HepG2 (cell line): ENCODE results near the gene CDC42SE1. TPM values are rescaled to one million over a fixed set of nuclear protein-coding genes. Genes with fewer than 3 reads are reported as not detected.

ENCODE experiments used
- ATAC-seq: fragments of 200-7000 bp; cut with Tn5 transposase; 3 replicates; pipeline ENCODE4 v1.9.1; 2020; ENCODE audit warnings: mild to moderate bottlenecking, moderate library complexity
- BruUV-seq: library from RNA; stranded (reverse); fragments of 400-500 nt; replicated peaks from 2 replicates; lab custom pipeline; 2021; lab: Mats Ljungman, UMichigan
- CTCF ChIA-PET: fragments of 300-600 bp; formaldehyde crosslinking; extraction: SDS; loops from one replicate; lab custom pipeline; 2021; ENCODE audit warnings: low total read pairs, inconsistent platforms, low intra/inter-chr PET ratio; lab: Yijun Ruan, JAX
- POLR2A ChIA-PET: fragments of 350-600 bp; sonication (Branson Sonifier 250); formaldehyde crosslinking; loops from one replicate; lab custom pipeline; 2020; ENCODE audit warnings: antibody characterized with exemption, inconsistent platforms; lab: Yijun Ruan, JAX
- DNase-seq: peaks from one replicate; pipeline ENCODE4 v3.0.0-alpha.2; 2015; ENCODE audit warnings: low spot score
- FAIRE-seq: peaks from 3 replicates; lab custom pipeline; 2011; peaks lifted over from hg19 to GRCh38; lab: Jason Lieb, UNC
- H2AFZ ChIP-seq: one replicate; pipeline ENCODE4 v1.6.1; 2011; ENCODE audit warnings: low read length, inconsistent platforms
- H3K27ac ChIP-seq: fragments of 300-600 bp; 3 replicates; pipeline ENCODE4 v1.8.0; 2011; ENCODE audit warnings: mixed run types, mild to moderate bottlenecking, mixed read lengths, low read length, inconsistent platforms; ENCODE audit not compliant: insufficient read depth; ENCODE audit errors: extremely low read length
- H3K27me3 ChIP-seq, 2 experiments: fragments of 200-600 bp in 1 of 2; 2 replicates in 1 of 2; 3 replicates in 1 of 2; pipeline versions ENCODE4 v1.6.0 to v1.8.0; 2011; ENCODE audit warnings: low read length in 2 of 2, mild to moderate bottlenecking in 2 of 2, moderate library complexity in 2 of 2, inconsistent platforms in 1 of 2; ENCODE audit not compliant: insufficient read depth in 2 of 2, control insufficient read depth in 1 of 2
- H3K36me3 ChIP-seq, 2 experiments: fragments of 200-600 bp in 1 of 2; replicated peaks in 1 of 2; 2 replicates in 1 of 2; 3 replicates in 1 of 2; pipeline versions ENCODE4 v1.5.1 to v1.8.0; 2011; ENCODE audit warnings: low read length in 2 of 2, inconsistent platforms in 1 of 2; ENCODE audit not compliant: insufficient read depth in 2 of 2, control insufficient read depth in 1 of 2
- H3K4me1 ChIP-seq: 2 replicates; pipeline ENCODE4 v1.5.1; 2012; ENCODE audit warnings: low read length, inconsistent platforms; ENCODE audit not compliant: insufficient read depth
- H3K4me2 ChIP-seq: 2 replicates; pipeline ENCODE4 v1.6.0; 2011; ENCODE audit warnings: low read depth, low read length, inconsistent platforms
- H3K4me3 ChIP-seq, 3 experiments: fragments of 200-600 bp in 1 of 3; sonication (generic), shearing (Covaris generic) in 1 of 3; replicated peaks in 1 of 3; 2 replicates each; pipeline ENCODE4 v1.5.1; 2011 to 2016; ENCODE audit warnings: low read length in 3 of 3, inconsistent platforms in 2 of 3, low read depth in 2 of 3, mild to moderate bottlenecking in 2 of 3, control low read depth in 1 of 3, mixed read lengths in 1 of 3; ENCODE audit not compliant: insufficient read depth in 1 of 3
- H3K79me2 ChIP-seq: one replicate; pipeline ENCODE4 v1.6.1; 2011; ENCODE audit warnings: low read length, inconsistent platforms; ENCODE audit not compliant: insufficient read depth
- H3K9ac ChIP-seq: 2 replicates; pipeline ENCODE4 v1.6.0; 2011; ENCODE audit warnings: mild to moderate bottlenecking, low read depth, low read length, inconsistent platforms; ENCODE audit not compliant: insufficient read depth
- H3K9me3 ChIP-seq: 2 replicates; pipeline ENCODE4 v1.5.1; 2012; ENCODE audit warnings: mild to moderate bottlenecking, low read length
- H4K20me1 ChIP-seq: 2 replicates; pipeline ENCODE4 v1.6.0; 2011; ENCODE audit warnings: inconsistent platforms, mild to moderate bottlenecking, low read length, moderate library complexity; ENCODE audit not compliant: insufficient read depth
- ARHGAP35 ChIP-seq: sonication (generic); formaldehyde crosslinking; IDR thresholded peaks from 2 replicates; pipeline ENCODE4 v1.9.0; 2022; ENCODE audit warnings: mild to moderate bottlenecking, inconsistent platforms, moderate library complexity, missing genetic modification reagents, borderline replicate concordance
- CEBPB ChIP-seq: IDR thresholded peaks from 2 replicates; pipeline ENCODE4 v1.6.1; 2011; ENCODE audit warnings: low read depth, low read length, improper control_type of control experiment, borderline replicate concordance
- CEBPG ChIP-seq: IDR thresholded peaks from 2 replicates; pipeline ENCODE4 v1.6.1; 2016
- NFRKB ChIP-seq: fragments of 450-650 bp; IDR thresholded peaks from 2 replicates; pipeline ENCODE4 v1.6.1; 2017
- ZNF225 ChIP-seq: sonication (generic); formaldehyde crosslinking; IDR thresholded peaks from 2 replicates; pipeline ENCODE4 v1.4.0; 2020; ENCODE audit warnings: mild to moderate bottlenecking, missing genetic modification reagents
- ZNF382 ChIP-seq: sonication (generic); formaldehyde crosslinking; IDR thresholded peaks from 2 replicates; pipeline ENCODE4 v1.5.0; 2020; ENCODE audit warnings: missing genetic modification reagents, mild to moderate bottlenecking, borderline replicate concordance
- WGBS: methylation state at CpG from one replicate; pipeline ENCODE4 v1.1.6; 2017; ENCODE audit warnings: low lambda C conversion rate; 5-methylcytosine and 5-hydroxymethylcytosine counted together
- in situ Hi-C: cut with HindIII; loops from 2 replicates; pipeline ENCODE4 v1.10.0; 2017; ENCODE audit warnings: low pct_unique_long_range_greater_than_20kb; ENCODE audit not compliant: extremely low pct_ligation_motif_present
- intact Hi-C: fragments of 100-400 bp; cut with micrococcal nuclease; formaldehyde crosslinking; loops from one replicate; pipeline ENCODE4 v1.10.0; 2022; ENCODE audit not compliant: unreplicated experiment
- polyA plus RNA-seq, 8 experiments: library from polyadenylated mRNA; depleted of rRNA in 3 of 8; stranded (reverse) in 7 of 8; unstranded in 1 of 8; fragments of >200 nt; fragmentation: Illumina TruSeq in 4 of 8; extraction: Trizol in 4 of 8; gene quantifications; 2 replicates each; pipeline versions ENCODE4 v1.2.1 to v1.2.3, GENCODE V29; 2011 to 2016; ENCODE audit warnings: low read depth in 4 of 8, missing spikeins in 1 of 8, mixed read lengths in 1 of 8; ENCODE audit not compliant: insufficient read depth in 1 of 8
- total RNA-seq, 5 experiments: library from RNA; depleted of rRNA; stranded (reverse); fragments of >200 nt; fragmentation: Illumina TruSeq; extraction: Trizol; gene quantifications; 2 replicates each; pipeline ENCODE4 v1.2.3, GENCODE V29; 2016; ENCODE audit warnings: low read depth in 1 of 5
- TF ChIP-seq, protein P1 (sequence below), 2 experiments: fragments of 450-650 bp in 1 of 2; sonication (generic) in 1 of 2; formaldehyde crosslinking; IDR thresholded peaks; 2 replicates each; pipeline versions ENCODE4 v1.5.0 to v1.8.0; 2020 to 2022; ENCODE audit warnings: mild to moderate bottlenecking in 1 of 2, missing genetic modification reagents in 1 of 2
- TF ChIP-seq, protein P2 (sequence below): sonication (generic); formaldehyde crosslinking; IDR thresholded peaks from 2 replicates; pipeline ENCODE4 v1.4.0; 2020; ENCODE audit warnings: mild to moderate bottlenecking, missing genetic modification reagents
- TF ChIP-seq, protein P3 (sequence below): sonication (generic); formaldehyde crosslinking; IDR thresholded peaks from 2 replicates; pipeline ENCODE4 v1.8.0; 2022; ENCODE audit warnings: low read depth, missing genetic modification reagents

The CDC42SE1 gene
- total and polyA plus RNA-seq, 2 of the 13 experiments (the other 11 are each of a cell fraction or from before 2014, with no cell fraction given), result 17.6 to 17.9 TPM

DNA sequence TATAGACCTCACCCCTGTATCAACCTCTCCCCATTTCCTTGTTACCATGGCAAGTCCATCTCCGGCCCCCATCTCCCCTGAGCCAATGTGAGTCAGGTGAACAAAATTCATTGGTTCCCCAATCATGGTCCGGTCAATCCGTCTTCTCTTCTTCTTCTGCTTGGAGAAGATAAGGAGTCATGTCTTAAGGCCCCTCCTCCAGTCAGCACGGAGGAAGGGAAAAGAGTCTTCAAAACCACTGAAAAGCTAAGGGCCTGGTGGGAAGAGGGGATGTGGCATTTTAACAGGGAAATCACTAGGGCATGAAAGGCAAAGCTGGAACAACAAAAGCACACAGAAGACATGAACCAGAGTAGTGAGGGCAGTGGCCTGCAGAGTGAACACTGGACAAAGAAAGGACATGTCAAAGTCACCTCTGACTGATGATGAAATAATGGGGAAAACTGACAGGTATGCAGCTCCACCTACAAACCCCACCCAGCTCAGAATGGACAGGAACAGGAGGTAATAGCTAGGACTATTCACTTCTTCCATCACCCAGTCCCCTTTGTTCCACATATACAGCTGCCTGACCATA, 4.4 kb downstream of the CDC42SE1 start:
- BruUV-seq, result no TSS peak
- no peak overlapping the region for H3K4me2 ChIP-seq
- peaks cover 58% of the 10 kb centered on the region for H3K4me1 ChIP-seq
- H4K20me1 ChIP-seq, result no peaks in the 10 kb centered on the region
- 95% methylated on average over 4 of the region's 4 CpGs for WGBS
- CTCF ChIA-PET, result no interaction called here
- no peak overlapping the region for H3K9ac ChIP-seq
- FAIRE-seq (no peak), DNase-seq (no peak), ATAC-seq (no peak)
- peaks cover 19% of the 10 kb centered on the region for H3K79me2 ChIP-seq
- H3K9me3 ChIP-seq, result no peaks in the 10 kb centered on the region
- peaks cover 13 to 34% of the 10 kb centered on the region in 2 experiments for H3K36me3 ChIP-seq
- in situ Hi-C loops, result no loop called here
- H2AFZ ChIP-seq, result no peak overlapping the region
- intact Hi-C loops, result no loop called here
- no peaks in the 10 kb centered on the region for H3K27me3 ChIP-seq
- no peak overlapping the region for H3K4me3 ChIP-seq
- H3K27ac ChIP-seq, result no peak overlapping the region
- TF ChIP-seq, protein P1, sequence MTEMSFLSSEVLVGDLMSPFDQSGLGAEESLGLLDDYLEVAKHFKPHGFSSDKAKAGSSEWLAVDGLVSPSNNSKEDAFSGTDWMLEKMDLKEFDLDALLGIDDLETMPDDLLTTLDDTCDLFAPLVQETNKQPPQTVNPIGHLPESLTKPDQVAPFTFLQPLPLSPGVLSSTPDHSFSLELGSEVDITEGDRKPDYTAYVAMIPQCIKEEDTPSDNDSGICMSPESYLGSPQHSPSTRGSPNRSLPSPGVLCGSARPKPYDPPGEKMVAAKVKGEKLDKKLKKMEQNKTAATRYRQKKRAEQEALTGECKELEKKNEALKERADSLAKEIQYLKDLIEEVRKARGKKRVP (CRISPR knock-in tag; IDR thresholded peaks at IDR 0.05), result 0 out of 4 replicates have a peak, but pooled peaks of 1 of the 2 experiments have one; percentile 30
- peak; percentile 42 for TF ChIP-seq CEBPB
- TF ChIP-seq ARHGAP35, result no peak
- peak; percentile 17; the same call in 1 of the 2 replicates for TF ChIP-seq CEBPG (CRISPR knock-in tag)
- POLR2A ChIA-PET, result interaction anchor here (0.6 to 1.2 kb wide), 2 partner anchors 9 to 48 kb away, joined by 3 read pairs; partner anchors contain the start of gene MINDY1

DNA sequence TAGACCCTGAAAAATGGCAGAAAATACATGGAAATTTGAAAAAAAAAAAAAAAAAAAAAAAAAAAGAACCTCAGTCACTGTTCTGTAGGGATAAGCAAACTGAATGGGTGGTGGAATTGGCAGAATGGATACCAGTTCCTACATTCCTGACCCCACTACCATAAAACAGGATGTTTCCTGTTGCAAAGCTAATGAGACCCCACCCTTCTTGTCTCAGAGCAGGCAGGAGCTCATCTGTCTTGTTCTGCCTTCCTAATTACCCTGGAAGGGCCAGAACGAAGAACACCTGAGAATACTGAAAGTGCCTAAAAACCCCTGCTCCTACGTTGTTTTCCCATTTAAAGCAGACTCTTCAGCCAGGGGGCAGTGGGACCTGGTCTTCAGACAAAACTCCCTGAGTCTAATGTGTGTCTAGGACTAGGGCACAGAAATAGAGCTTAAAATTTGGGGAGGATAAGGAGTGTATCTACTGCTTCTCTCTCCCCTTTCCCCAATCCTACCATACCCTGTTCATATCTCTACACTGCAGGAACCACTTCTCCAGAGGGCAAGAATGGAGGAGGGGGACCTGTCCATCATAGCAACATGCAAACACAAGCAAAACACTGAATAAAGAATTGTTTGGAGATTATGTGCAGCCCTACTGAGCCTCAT, 7.9 kb downstream of the CDC42SE1 start:
- H3K4me2 ChIP-seq, result no peak overlapping the region
- no peak overlapping the region for H3K4me3 ChIP-seq
- CTCF ChIA-PET, result no interaction called here
- H3K36me3 ChIP-seq, result peaks cover 11 to 31% of the 10 kb centered on the region in 2 experiments
- H2AFZ ChIP-seq, result no peak overlapping the region
- no TSS peak for BruUV-seq
- POLR2A ChIA-PET, result interaction anchor here (0.6 to 1.1 kb wide), 2 partner anchors 16 to 39 kb away, joined by 4 read pairs; no protein-coding TSS in a partner anchor
- intact Hi-C loops, result no loop called here
- H3K27ac ChIP-seq, result no peak overlapping the region
- WGBS, result 94% methylated on average over 2 of the region's 2 CpGs
- FAIRE-seq (no peak), DNase-seq (no peak), ATAC-seq (no peak)
- in situ Hi-C loops, result no loop called here
- peaks cover 57% of the 10 kb centered on the region for H3K4me1 ChIP-seq
- H3K27me3 ChIP-seq, result no peaks in the 10 kb centered on the region
- H3K9ac ChIP-seq, result no peak overlapping the region
- H4K20me1 ChIP-seq, result no peaks in the 10 kb centered on the region
- no peaks in the 10 kb centered on the region for H3K9me3 ChIP-seq
- peaks cover under 1% of the 10 kb centered on the region for H3K79me2 ChIP-seq
- TF ChIP-seq ZNF225 (CRISPR knock-in tag) (no peak), NFRKB (no peak), ZNF382 (CRISPR knock-in tag) (no peak)
- TF ChIP-seq, protein P2, sequence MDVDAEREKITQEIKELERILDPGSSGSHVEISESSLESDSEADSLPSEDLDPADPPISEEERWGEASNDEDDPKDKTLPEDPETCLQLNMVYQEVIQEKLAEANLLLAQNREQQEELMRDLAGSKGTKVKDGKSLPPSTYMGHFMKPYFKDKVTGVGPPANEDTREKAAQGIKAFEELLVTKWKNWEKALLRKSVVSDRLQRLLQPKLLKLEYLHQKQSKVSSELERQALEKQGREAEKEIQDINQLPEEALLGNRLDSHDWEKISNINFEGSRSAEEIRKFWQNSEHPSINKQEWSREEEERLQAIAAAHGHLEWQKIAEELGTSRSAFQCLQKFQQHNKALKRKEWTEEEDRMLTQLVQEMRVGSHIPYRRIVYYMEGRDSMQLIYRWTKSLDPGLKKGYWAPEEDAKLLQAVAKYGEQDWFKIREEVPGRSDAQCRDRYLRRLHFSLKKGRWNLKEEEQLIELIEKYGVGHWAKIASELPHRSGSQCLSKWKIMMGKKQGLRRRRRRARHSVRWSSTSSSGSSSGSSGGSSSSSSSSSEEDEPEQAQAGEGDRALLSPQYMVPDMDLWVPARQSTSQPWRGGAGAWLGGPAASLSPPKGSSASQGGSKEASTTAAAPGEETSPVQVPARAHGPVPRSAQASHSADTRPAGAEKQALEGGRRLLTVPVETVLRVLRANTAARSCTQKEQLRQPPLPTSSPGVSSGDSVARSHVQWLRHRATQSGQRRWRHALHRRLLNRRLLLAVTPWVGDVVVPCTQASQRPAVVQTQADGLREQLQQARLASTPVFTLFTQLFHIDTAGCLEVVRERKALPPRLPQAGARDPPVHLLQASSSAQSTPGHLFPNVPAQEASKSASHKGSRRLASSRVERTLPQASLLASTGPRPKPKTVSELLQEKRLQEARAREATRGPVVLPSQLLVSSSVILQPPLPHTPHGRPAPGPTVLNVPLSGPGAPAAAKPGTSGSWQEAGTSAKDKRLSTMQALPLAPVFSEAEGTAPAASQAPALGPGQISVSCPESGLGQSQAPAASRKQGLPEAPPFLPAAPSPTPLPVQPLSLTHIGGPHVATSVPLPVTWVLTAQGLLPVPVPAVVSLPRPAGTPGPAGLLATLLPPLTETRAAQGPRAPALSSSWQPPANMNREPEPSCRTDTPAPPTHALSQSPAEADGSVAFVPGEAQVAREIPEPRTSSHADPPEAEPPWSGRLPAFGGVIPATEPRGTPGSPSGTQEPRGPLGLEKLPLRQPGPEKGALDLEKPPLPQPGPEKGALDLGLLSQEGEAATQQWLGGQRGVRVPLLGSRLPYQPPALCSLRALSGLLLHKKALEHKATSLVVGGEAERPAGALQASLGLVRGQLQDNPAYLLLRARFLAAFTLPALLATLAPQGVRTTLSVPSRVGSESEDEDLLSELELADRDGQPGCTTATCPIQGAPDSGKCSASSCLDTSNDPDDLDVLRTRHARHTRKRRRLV (CRISPR knock-in tag), result no peak
- TF ChIP-seq, protein P3, sequence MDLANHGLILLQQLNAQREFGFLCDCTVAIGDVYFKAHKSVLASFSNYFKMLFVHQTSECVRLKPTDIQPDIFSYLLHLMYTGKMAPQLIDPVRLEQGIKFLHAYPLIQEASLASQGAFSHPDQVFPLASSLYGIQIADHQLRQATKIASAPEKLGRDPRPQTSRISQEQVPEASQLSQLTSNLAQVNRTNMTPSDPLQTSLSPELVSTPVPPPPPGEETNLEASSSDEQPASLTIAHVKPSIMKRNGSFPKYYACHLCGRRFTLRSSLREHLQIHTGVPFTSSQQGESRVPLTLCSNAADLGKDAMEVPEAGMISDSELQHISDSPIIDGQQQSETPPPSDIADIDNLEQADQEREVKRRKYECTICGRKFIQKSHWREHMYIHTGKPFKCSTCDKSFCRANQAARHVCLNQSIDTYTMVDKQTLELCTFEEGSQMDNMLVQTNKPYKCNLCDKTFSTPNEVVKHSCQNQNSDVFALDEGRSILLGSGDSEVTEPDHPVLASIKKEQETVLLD (CRISPR knock-in tag), result no peak
